Measurements from ENCODE around the gene CORO7.

CORO7 gene

GRCh38 chr16:4332623-4333307 lies 83.6 kb downstream of the CORO7 start:
- H3K9me3 ChIP-seq = no peaks in the 10 kb centered on the region
- no peaks in the 10 kb centered on the region for H3K27me3 ChIP-seq
- no peak for TF ChIP-seq CTCF (IDR thresholded peaks at IDR 0.05; ENCODE audit: low read depth, low read length)
- peaks cover 13% of the 10 kb centered on the region for H3K36me3 ChIP-seq
- peaks cover 5% of the 10 kb centered on the region; the same call in 1 of the 2 replicates for H3K4me1 ChIP-seq
- no peak overlapping the region for H3K4me3 ChIP-seq (ENCODE audit: low read depth, low read length)
- DNase-seq = no peak

- Histone ChIP-seq H3K4me3 (ENCODE audit: low read depth, low read length) (no peak overlapping the region), H3K27me3 (no peaks in the 10 kb centered on the region), H3K36me3 (peaks cover 7% of the 10 kb centered on the region; the same call in 1 of the 2 replicates), H3K9me3 (no peaks in the 10 kb centered on the region), H3K4me1 (peaks cover 5% of the 10 kb centered on the region; the same call in 1 of the 2 replicates)
- no peak for DNase-seq
- TF ChIP-seq CTCF (IDR thresholded peaks at IDR 0.05; ENCODE audit: low read depth, low read length) = no peak
These were observed 84.3 kb downstream of the CORO7 start for GRCh38 chr16:4332083-4332482.

- peak; percentile 90 for DNase-seq
- H3K9me3 ChIP-seq = no peaks in the 10 kb centered on the region
- H3K27me3 ChIP-seq = no peaks in the 10 kb centered on the region
- no peak overlapping the region for H3K4me3 ChIP-seq (ENCODE audit: low read depth, low read length)
- TF ChIP-seq CTCF (IDR thresholded peaks at IDR 0.05; ENCODE audit: low read depth, low read length) = peak; percentile 94
- H3K36me3 ChIP-seq = no peaks in the 10 kb centered on the region
- peaks cover 5% of the 10 kb centered on the region; the same call in 1 of the 2 replicates for H3K4me1 ChIP-seq
These were observed 86.0 kb downstream of the CORO7 start for GRCh38 chr16:4330277-4330874.

- Histone ChIP-seq H3K4me3 (ENCODE audit: low read depth, low read length) (no peak overlapping the region), H3K9me3 (no peaks in the 10 kb centered on the region), H3K27me3 (no peaks in the 10 kb centered on the region), H3K4me1 (peaks cover 9% of the 10 kb centered on the region), H3K36me3 (no peaks in the 10 kb centered on the region)
- no peak for DNase-seq
- no peak for TF ChIP-seq CTCF (IDR thresholded peaks at IDR 0.05; ENCODE audit: low read depth, low read length)
These were observed 87.3 kb downstream of the CORO7 start for GRCh38 chr16:4328782-4329775.

- Histone ChIP-seq H3K36me3 (no peaks in the 10 kb centered on the region), H3K4me1 (peaks cover 16% of the 10 kb centered on the region), H3K4me3 (ENCODE audit: low read depth, low read length) (peak overlapping the region; percentile 65), H3K27me3 (no peaks in the 10 kb centered on the region), H3K9me3 (no peaks in the 10 kb centered on the region)
- peak; percentile 89 for DNase-seq
- TF ChIP-seq CTCF (IDR thresholded peaks at IDR 0.05; ENCODE audit: low read depth, low read length) = peak; percentile 70
These were observed 88.2 kb downstream of the CORO7 start for GRCh38 chr16:4328046-4328781.
